Tibial artery (tissue), 4 donors: ENCODE measurements around the gene RTP5.

Experiments
- DNase-seq, 2 donors: peaks; one replicate each; pipeline ENCODE4 v3.0.0-alpha.2; 2019
- H3K27ac ChIP-seq, 2 donors: fragments of 200-600 bp; sonication (generic) in 1 of 2; 1 replicate in 1 of 2; 2 replicates in 1 of 2; pipeline ENCODE4 v1.5.1; 2018 to 2019; ENCODE audit warnings: mild to moderate bottlenecking in 1 of 2
- H3K27me3 ChIP-seq, 2 donors: fragments of 200-600 bp; sonication (generic) in 1 of 2; one replicate each; pipeline versions ENCODE4 v1.5.1 to v1.6.0; 2016 to 2019
- H3K36me3 ChIP-seq, 3 donors: fragments of 200-600 bp; sonication (generic) in 2 of 3; one replicate each; pipeline ENCODE4 v1.5.1; 2016 to 2019; ENCODE audit warnings: mild to moderate bottlenecking in 2 of 3
- H3K4me1 ChIP-seq, 4 donors: fragments of 200-600 bp; sonication (generic) in 2 of 4; 1 replicate in 3 of 4; 2 replicates in 1 of 4; pipeline ENCODE4 v1.5.1; 2016 to 2019
- H3K4me3 ChIP-seq, 2 donors: fragments of 200-600 bp; sonication (generic) in 1 of 2; 1 replicate in 1 of 2; 2 replicates in 1 of 2; pipeline ENCODE4 v1.5.1; 2018 to 2019; ENCODE audit warnings: mild to moderate bottlenecking in 2 of 2
- H3K9me3 ChIP-seq, 3 donors: fragments of 200-600 bp; sonication (generic) in 1 of 3; one replicate each; pipeline ENCODE4 v1.5.1; 2016 to 2019
- CTCF ChIP-seq, 2 experiments: fragments of 200-600 bp in 1 of 2; fragments of 450-650 bp in 1 of 2; IDR thresholded peaks; one replicate each; pipeline ENCODE4 v1.5.1; 2017 to 2019; ENCODE audit warnings: antibody characterized with exemption in 2 of 2, mild to moderate bottlenecking in 1 of 2, moderate library complexity in 1 of 2
- intact Hi-C: fragments of 100-400 bp; cut with DNase I; formaldehyde crosslinking; loops from one replicate; pipeline ENCODE4 v1.15.0; 2023; ENCODE audit warnings: low total_unique reads

The RTP5 gene

DNA sequence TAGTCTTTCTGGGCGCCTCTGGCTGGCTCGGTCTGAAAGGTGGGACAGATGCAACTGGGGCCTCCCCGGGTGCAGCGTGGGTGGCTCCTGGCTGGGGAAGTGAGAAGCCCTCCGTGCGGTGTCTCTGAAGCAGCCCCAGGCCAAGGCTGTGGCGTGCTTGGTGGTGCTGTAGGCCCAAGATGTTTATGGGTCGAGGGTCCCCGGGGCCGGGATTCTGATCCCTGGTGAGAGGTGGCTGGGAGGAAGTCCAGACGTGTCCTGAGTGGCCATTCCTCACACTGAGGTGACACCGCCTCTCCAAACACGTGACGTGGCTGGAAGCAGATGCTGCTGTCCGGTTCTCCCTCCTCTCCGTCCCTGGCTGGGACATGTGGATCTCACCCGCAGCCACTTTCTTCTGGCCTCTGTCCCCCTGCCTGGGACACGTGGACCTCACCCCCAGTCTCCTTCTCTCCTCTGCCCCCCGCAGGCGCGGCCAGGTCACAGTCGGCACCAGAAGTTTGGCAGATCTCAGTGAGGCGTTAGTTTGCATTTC, 12.6 kb downstream of the RTP5 start:
- H3K36me3 ChIP-seq = no peaks in the 10 kb centered on the region

DNA sequence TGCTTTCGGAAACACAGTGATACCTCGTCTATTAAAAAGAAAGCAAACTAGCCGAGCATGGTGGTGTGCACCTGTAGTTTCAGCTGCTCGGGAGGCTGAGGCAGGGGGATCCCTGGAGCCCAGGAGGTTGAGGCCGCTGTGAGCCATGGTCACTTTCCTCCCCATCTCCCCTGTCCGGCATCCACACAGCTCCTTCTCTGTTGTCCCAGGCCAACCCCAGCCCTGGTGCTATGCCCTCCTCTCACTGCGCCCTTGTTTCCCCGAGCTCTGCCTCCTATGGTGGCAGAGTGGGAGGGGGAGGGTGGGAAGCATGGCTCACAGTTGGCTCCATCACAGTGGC, 15.4 kb downstream of the RTP5 start:
- intact Hi-C loops = no loop called here
- Histone ChIP-seq H3K27me3 (peaks cover 0 to 6% of the 10 kb centered on the region in 2 donors), H3K9me3 (no peaks in the 10 kb centered on the region), H3K27ac (no peak overlapping the region), H3K36me3 (no peaks in the 10 kb centered on the region), H3K4me3 (no peak overlapping the region), H3K4me1 (peaks cover 0 to 26% (median 11%) of the 10 kb centered on the region in 4 donors)
- no peak for DNase-seq
- TF ChIP-seq CTCF (IDR thresholded peaks at IDR 0.05) = no peak

More for the DNA sequence above, 12.6 kb downstream of the RTP5 start:
- peak overlapping the region; percentile 22 to 28 for H3K27ac ChIP-seq
- peaks cover 0 to 26% (median 13%) of the 10 kb centered on the region in 4 donors for H3K4me1 ChIP-seq
- TF ChIP-seq CTCF (IDR thresholded peaks at IDR 0.05) = no peak
- no peaks in the 10 kb centered on the region for H3K9me3 ChIP-seq
- peak overlapping the region; percentile 53 to 55 for H3K4me3 ChIP-seq
- DNase-seq = peak; percentile 58 to 77
- intact Hi-C loops = no loop called here
- peaks cover 0 to 5% of the 10 kb centered on the region in 2 donors for H3K27me3 ChIP-seq

DNA sequence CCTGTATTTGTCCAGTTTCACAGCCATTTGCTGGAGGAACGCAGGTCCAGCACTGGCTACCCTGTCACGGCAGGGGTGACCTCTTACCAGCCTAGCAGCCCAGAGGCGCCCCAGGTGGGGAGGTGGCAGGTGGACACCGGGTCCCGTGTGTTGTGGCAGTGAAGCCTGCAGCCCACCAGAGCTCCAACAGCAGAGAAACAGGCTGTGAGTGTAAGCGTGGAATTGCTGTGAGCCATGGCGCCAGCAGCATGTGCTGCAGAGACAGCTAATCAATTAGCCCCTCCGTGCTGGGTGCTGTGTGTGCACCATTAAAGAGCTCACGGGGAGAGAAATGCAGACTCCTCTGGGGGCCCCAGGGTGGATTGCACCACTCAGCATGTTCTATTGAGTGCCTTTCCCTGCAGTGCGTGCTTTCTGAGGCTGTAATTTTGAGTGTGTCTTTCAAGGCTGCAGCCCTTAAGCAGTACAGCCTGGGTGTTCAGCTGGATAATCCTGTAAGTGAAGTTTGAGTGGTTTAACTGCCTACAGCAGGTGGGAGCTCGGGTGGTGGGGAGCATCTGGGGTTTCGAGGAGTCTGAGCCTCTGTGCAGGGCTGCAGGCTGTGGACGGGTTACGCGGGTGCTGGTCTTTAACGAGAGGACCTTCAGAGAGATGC, 15.9 kb downstream of the RTP5 start:
- Histone ChIP-seq H3K9me3 (no peaks in the 10 kb centered on the region), H3K4me1 (peaks cover 0 to 26% (median 11%) of the 10 kb centered on the region in 4 donors), H3K4me3 (no peak overlapping the region), H3K36me3 (no peaks in the 10 kb centered on the region), H3K27ac (no peak overlapping the region), H3K27me3 (peaks cover 0 to 6% of the 10 kb centered on the region in 2 donors)
- no peak for TF ChIP-seq CTCF (IDR thresholded peaks at IDR 0.05)
- no peak for DNase-seq
- intact Hi-C loops = no loop called here

- DNase-seq = no peak
- peaks cover 0 to 22% (median 11%) of the 10 kb centered on the region in 4 donors for H3K4me1 ChIP-seq
- intact Hi-C loops = no loop called here
These were observed 16.6 kb downstream of the RTP5 start for GRCh38 chr2:241885946-241886643.

DNA sequence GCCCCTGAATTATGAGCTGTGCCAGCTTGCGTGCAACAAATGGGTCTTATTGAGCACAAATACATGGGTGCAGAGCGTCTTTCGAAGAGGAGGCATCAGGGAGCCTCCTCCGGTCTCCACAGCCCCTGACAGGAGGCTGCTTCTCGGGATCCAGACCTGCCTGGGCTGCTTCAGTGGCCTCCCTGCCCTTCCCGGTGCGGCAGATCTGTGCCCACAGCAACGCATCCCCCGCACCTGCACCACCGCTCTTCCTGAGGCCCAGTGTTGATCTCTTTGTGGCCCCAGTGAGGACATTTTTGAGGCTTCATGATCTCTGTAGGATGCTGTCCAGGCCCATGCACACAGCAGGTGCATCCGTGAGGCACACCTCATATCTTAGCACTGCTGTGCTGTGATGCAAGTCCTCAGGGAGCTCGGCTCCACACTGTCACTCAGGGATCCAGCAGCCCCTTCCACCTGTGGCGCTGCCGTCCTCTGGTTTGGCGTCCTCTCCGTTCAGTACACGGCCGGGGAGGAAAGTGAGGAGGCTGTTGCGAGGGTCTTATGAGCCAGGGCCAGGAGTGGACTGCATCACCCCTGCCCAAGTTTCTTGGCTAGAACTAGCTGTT, 17.4 kb downstream of the RTP5 start:
- Histone ChIP-seq H3K27ac (no peak overlapping the region), H3K4me1 (peaks cover 0 to 13% (median 6%) of the 10 kb centered on the region in 4 donors), H3K9me3 (no peaks in the 10 kb centered on the region), H3K27me3 (peaks cover 0 to 6% of the 10 kb centered on the region in 2 donors), H3K36me3 (no peaks in the 10 kb centered on the region), H3K4me3 (no peak overlapping the region)
- no peak for TF ChIP-seq CTCF (IDR thresholded peaks at IDR 0.05)
- no peak for DNase-seq
- intact Hi-C loops = no loop called here

More at GRCh38 chr2:241885946-241886643, 16.6 kb downstream of the RTP5 start:
- no peak for TF ChIP-seq CTCF (IDR thresholded peaks at IDR 0.05)
- Histone ChIP-seq H3K27me3 (peaks cover 0 to 6% of the 10 kb centered on the region in 2 donors), H3K36me3 (no peaks in the 10 kb centered on the region), H3K27ac (no peak overlapping the region), H3K4me3 (no peak overlapping the region), H3K9me3 (no peaks in the 10 kb centered on the region)
